ENCODE results near the gene P2RY6.
A peak's percentile ranks its signal among the peaks of the same experiment; 100 is the strongest.

The P2RY6 gene

DNA sequence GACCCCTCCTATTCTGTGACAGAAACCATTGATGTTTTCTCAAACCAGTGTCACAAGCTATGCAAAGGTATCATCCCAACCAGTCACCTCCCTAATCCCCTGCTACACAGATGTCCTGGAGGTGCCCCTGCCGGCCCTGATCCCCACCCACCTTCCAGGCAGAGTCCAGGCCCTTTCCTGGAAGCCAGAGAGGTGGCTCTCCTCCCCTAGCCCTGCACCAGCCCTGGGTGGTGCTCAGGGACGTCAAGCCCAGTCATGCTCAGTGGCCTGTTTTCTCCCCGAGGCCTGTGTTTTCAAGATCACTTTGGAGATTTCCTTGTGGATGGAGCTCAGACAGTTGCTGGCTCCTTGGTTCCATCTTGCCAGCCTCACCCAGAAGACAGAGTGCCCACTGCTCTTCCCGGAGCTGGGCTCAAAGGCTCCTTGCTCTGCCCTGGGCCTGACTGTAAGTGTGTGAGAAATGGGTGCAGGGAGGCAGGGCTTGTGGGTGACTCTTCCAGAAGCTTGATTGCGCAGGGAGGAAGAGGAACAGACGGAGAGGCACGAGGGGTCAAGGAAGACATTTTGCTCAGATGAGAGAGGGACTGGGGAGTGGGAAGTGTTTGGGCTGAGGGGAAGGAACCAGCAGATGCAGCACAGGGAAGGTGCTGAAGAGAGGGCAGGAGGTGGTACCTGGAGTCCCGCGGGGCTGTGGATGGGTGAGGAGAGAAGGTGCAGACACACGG lies 11.3 kb downstream of the P2RY6 start:
- no peaks in the 10 kb centered on the region for H3K36me3 ChIP-seq (ENCODE audit: insufficient read depth, low read length)
- H3K27me3 ChIP-seq (ENCODE audit: insufficient read depth, low read length): no peaks in the 10 kb centered on the region
- H2AFZ ChIP-seq (ENCODE audit: low read depth, low read length): no peak overlapping the region
- H3K9me3 ChIP-seq (ENCODE audit: low read length): no peaks in the 10 kb centered on the region
- peaks cover 2% of the 10 kb centered on the region for H3K4me1 ChIP-seq (ENCODE audit: insufficient read depth, low read length)
- H3K4me3 ChIP-seq (ENCODE audit: low read length): no peak overlapping the region

DNA sequence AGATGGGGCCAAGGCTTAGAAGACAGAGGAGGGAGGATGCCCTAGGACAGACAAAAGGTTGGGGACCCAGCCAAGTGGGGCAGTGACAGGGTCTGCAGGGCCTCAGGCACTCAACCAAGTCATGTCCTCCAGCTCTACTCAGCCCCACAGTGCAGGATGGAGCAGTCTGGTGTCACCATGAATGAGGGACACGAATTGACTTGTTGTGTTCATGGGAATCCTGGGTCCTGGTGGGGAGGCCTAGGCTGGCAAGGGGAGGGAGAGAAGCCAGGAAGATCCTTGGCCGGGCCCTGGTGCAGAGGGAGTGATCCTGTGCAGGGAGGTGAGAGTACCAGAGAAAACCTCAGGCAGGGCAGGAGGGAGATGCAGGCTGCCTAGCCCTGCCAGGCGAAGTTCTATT lies 12.0 kb downstream of the P2RY6 start:
- Histone ChIP-seq H3K9me3 (ENCODE audit: low read length) (no peaks in the 10 kb centered on the region), H3K27me3 (ENCODE audit: insufficient read depth, low read length) (no peaks in the 10 kb centered on the region), H2AFZ (ENCODE audit: low read depth, low read length) (no peak overlapping the region), H3K4me1 (ENCODE audit: insufficient read depth, low read length) (peaks cover 6% of the 10 kb centered on the region), H3K4me3 (ENCODE audit: low read length) (no peak overlapping the region), H3K36me3 (ENCODE audit: insufficient read depth, low read length) (no peaks in the 10 kb centered on the region)

- no peaks in the 10 kb centered on the region for H3K9me3 ChIP-seq (ENCODE audit: low read length)
- no peak overlapping the region for H3K4me3 ChIP-seq (ENCODE audit: low read length)
- H2AFZ ChIP-seq (ENCODE audit: low read depth, low read length): no peak overlapping the region
- no peaks in the 10 kb centered on the region for H3K36me3 ChIP-seq (ENCODE audit: insufficient read depth, low read length)
- H3K27me3 ChIP-seq (ENCODE audit: insufficient read depth, low read length): no peaks in the 10 kb centered on the region
- H3K4me1 ChIP-seq (ENCODE audit: insufficient read depth, low read length): peaks cover 7% of the 10 kb centered on the region
Observed at GRCh38 chr11:73285721-73286120, 13.6 kb downstream of the P2RY6 start.

GRCh38 chr11:73286240-73286810 lies 14.2 kb downstream of the P2RY6 start:
- H3K36me3 ChIP-seq (ENCODE audit: insufficient read depth, low read length): no peaks in the 10 kb centered on the region
- H3K27me3 ChIP-seq (ENCODE audit: insufficient read depth, low read length): no peaks in the 10 kb centered on the region
- H3K4me3 ChIP-seq (ENCODE audit: low read length): no peak overlapping the region
- H3K9me3 ChIP-seq (ENCODE audit: low read length): no peaks in the 10 kb centered on the region
- H2AFZ ChIP-seq (ENCODE audit: low read depth, low read length): no peak overlapping the region
- H3K4me1 ChIP-seq (ENCODE audit: insufficient read depth, low read length): peaks cover 6% of the 10 kb centered on the region

- Histone ChIP-seq H3K9me3 (ENCODE audit: low read length) (no peaks in the 10 kb centered on the region), H3K4me3 (ENCODE audit: low read length) (no peak overlapping the region), H3K36me3 (ENCODE audit: insufficient read depth, low read length) (no peaks in the 10 kb centered on the region), H3K4me1 (ENCODE audit: insufficient read depth, low read length) (peaks cover 9% of the 10 kb centered on the region), H2AFZ (ENCODE audit: low read depth, low read length) (no peak overlapping the region), H3K27me3 (ENCODE audit: insufficient read depth, low read length) (no peaks in the 10 kb centered on the region)
Observed at GRCh38 chr11:73287400-73288101, 15.4 kb downstream of the P2RY6 start.

- H3K4me3 ChIP-seq (ENCODE audit: low read length): no peak overlapping the region
- no peaks in the 10 kb centered on the region for H3K36me3 ChIP-seq (ENCODE audit: insufficient read depth, low read length)
- peaks cover 9% of the 10 kb centered on the region for H3K4me1 ChIP-seq (ENCODE audit: insufficient read depth, low read length)
- no peak overlapping the region for H2AFZ ChIP-seq (ENCODE audit: low read depth, low read length)
- no peaks in the 10 kb centered on the region for H3K27me3 ChIP-seq (ENCODE audit: insufficient read depth, low read length)
- H3K9me3 ChIP-seq (ENCODE audit: low read length): no peaks in the 10 kb centered on the region
Observed at GRCh38 chr11:73288192-73288872, 16.2 kb downstream of the P2RY6 start.

GRCh38 chr11:73288873-73289707 lies 17.0 kb downstream of the P2RY6 start:
- no peaks in the 10 kb centered on the region for H3K27me3 ChIP-seq (ENCODE audit: insufficient read depth, low read length)
- no peaks in the 10 kb centered on the region for H3K9me3 ChIP-seq (ENCODE audit: low read length)
- peak overlapping the region; percentile 27 for H3K4me3 ChIP-seq (ENCODE audit: low read length)

GRCh38 chr11:73290536-73290935 lies 18.4 kb downstream of the P2RY6 start:
- H3K27me3 ChIP-seq (ENCODE audit: insufficient read depth, low read length): no peaks in the 10 kb centered on the region
- peaks cover 9% of the 10 kb centered on the region for H3K4me1 ChIP-seq (ENCODE audit: insufficient read depth, low read length)
- no peak overlapping the region for H3K4me3 ChIP-seq (ENCODE audit: low read length)
- no peak overlapping the region for H2AFZ ChIP-seq (ENCODE audit: low read depth, low read length)
- no peaks in the 10 kb centered on the region for H3K36me3 ChIP-seq (ENCODE audit: insufficient read depth, low read length)
- H3K9me3 ChIP-seq (ENCODE audit: low read length): no peaks in the 10 kb centered on the region

More at GRCh38 chr11:73288873-73289707, 17.0 kb downstream of the P2RY6 start:
- Histone ChIP-seq H3K4me1 (ENCODE audit: insufficient read depth, low read length) (peaks cover 9% of the 10 kb centered on the region), H2AFZ (ENCODE audit: low read depth, low read length) (no peak overlapping the region), H3K36me3 (ENCODE audit: insufficient read depth, low read length) (no peaks in the 10 kb centered on the region)

DNA sequence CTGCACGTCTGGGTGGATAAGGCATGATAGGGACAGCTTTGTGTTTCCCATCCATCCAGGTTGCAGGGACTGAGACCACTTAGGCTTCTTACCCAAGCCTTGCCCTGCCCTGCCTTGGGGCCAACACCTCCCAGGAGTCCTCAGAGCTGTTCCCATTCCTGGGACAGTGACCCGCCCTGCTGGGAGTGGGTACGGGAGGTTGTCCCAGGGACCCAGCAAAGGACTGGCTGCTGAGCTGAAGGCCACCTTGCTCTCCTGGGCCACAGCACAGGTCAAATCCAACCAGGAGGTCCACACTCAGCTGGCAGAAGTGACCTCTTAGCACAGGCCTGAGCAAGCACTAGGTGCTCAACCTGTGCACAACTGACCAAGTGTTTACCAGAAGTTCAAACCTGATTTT lies 19.1 kb downstream of the P2RY6 start:
- H3K4me1 ChIP-seq (ENCODE audit: insufficient read depth, low read length): peaks cover 9% of the 10 kb centered on the region
- no peak overlapping the region for H3K4me3 ChIP-seq (ENCODE audit: low read length)
- no peaks in the 10 kb centered on the region for H3K9me3 ChIP-seq (ENCODE audit: low read length)
- no peaks in the 10 kb centered on the region for H3K36me3 ChIP-seq (ENCODE audit: insufficient read depth, low read length)
- H2AFZ ChIP-seq (ENCODE audit: low read depth, low read length): no peak overlapping the region
- H3K27me3 ChIP-seq (ENCODE audit: insufficient read depth, low read length): no peaks in the 10 kb centered on the region

DNA sequence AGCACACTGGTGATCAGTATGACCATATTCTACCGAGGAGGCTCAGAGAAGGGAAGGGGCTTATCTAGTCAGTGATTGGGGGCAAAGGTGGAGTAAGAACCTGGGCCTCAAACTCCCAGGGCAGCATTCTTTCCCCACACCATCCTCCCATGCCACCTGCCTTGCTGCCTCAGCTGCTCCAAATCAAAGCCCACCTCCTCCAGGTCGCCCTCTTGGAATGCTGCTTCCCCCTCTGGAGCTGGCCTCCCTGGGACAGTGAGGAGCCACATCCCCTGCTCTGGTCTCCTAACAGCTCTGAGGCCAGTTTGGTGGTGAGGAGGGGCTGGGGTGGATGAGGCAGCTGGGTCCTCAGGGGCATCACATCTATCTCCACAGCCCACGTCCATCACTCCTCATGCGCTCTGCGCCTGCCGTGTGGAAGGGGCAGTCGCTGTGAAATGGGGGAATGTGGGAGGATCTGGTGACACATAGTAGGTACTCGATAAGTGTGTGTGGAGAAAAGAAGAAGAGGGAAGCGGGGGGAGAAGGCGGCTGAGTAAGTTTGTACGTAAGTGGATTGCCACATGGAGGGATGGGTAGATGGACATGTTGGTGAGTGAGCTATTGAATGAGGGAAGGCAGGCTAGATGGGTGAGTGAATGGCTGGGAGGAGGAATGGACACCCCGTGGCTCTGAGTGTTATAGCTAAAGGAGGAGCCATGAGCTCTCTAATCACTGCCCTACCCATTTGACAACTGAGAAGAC lies 19.8 kb downstream of the P2RY6 start:
- no peak overlapping the region for H3K4me3 ChIP-seq (ENCODE audit: low read length)
- H3K27me3 ChIP-seq (ENCODE audit: insufficient read depth, low read length): no peaks in the 10 kb centered on the region
- no peaks in the 10 kb centered on the region for H3K9me3 ChIP-seq (ENCODE audit: low read length)
- no peak overlapping the region for H2AFZ ChIP-seq (ENCODE audit: low read depth, low read length)
- peaks cover 9% of the 10 kb centered on the region for H3K4me1 ChIP-seq (ENCODE audit: insufficient read depth, low read length)
- H3K36me3 ChIP-seq (ENCODE audit: insufficient read depth, low read length): no peaks in the 10 kb centered on the region

DNA sequence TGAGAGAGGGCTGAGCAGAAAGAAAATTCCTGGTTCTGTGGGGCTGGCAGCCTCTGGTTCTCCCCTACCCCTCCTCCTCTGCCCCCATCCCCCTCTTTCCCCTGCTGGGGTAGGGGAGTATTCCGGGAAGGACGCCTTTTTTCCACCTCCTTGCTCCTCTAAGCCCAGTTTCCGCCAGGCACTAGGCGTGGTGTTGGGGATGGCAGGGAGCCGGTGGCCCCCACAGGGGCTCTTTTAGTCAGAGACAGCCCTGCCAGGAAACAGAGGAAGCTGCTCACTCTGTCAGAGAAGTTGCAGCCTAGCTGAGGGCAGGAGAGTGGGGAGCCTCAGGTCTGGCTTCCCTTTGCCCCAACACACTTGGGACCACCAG lies 20.4 kb downstream of the P2RY6 start:
- H3K27me3 ChIP-seq (ENCODE audit: insufficient read depth, low read length): no peaks in the 10 kb centered on the region
- peaks cover 9% of the 10 kb centered on the region for H3K4me1 ChIP-seq (ENCODE audit: insufficient read depth, low read length)
- H3K9me3 ChIP-seq (ENCODE audit: low read length): no peaks in the 10 kb centered on the region
- no peaks in the 10 kb centered on the region for H3K36me3 ChIP-seq (ENCODE audit: insufficient read depth, low read length)
- no peak overlapping the region for H2AFZ ChIP-seq (ENCODE audit: low read depth, low read length)
- no peak overlapping the region for H3K4me3 ChIP-seq (ENCODE audit: low read length)

- Histone ChIP-seq H3K27me3 (ENCODE audit: insufficient read depth, low read length) (no peaks in the 10 kb centered on the region), H3K4me1 (ENCODE audit: insufficient read depth, low read length) (peaks cover 9% of the 10 kb centered on the region), H2AFZ (ENCODE audit: low read depth, low read length) (no peak overlapping the region), H3K9me3 (ENCODE audit: low read length) (no peaks in the 10 kb centered on the region), H3K36me3 (ENCODE audit: insufficient read depth, low read length) (no peaks in the 10 kb centered on the region), H3K4me3 (ENCODE audit: low read length) (no peak overlapping the region)
Observed at GRCh38 chr11:73293356-73293936, 21.3 kb downstream of the P2RY6 start.
